HepG2 (cell line): Measurements from ENCODE around the gene PCGF2. TPM values are rescaled to one million over a fixed set of nuclear protein-coding genes. Genes with fewer than 3 reads are reported as not detected.

Source experiments
- ARID2 ChIP-seq: sonication (generic); formaldehyde crosslinking; IDR thresholded peaks from 2 replicates; pipeline ENCODE4 v1.8.1; 2022; ENCODE audit warnings: mild to moderate bottlenecking, missing genetic modification reagents, borderline replicate concordance
- HNF4G ChIP-seq, 2 experiments: sonication (generic) in 1 of 2; formaldehyde crosslinking in 1 of 2; IDR thresholded peaks; 2 replicates each; pipeline versions ENCODE4 v1.4.0 to v1.6.1; 2011 to 2020; ENCODE audit warnings: borderline replicate concordance in 2 of 2, low read depth in 2 of 2, mild to moderate bottlenecking in 2 of 2, low read length in 1 of 2, missing genetic modification reagents in 1 of 2, moderate library complexity in 1 of 2
- KDM6A ChIP-seq: IDR thresholded peaks from 2 replicates; pipeline ENCODE4 v1.6.1; 2016; ENCODE audit warnings: low read depth
- KLF13 ChIP-seq: sonication (generic); formaldehyde crosslinking; IDR thresholded peaks from 2 replicates; pipeline ENCODE4 v1.4.0; 2020; ENCODE audit warnings: mild to moderate bottlenecking, missing genetic modification reagents
- MAFG ChIP-seq: sonication (generic); formaldehyde crosslinking; IDR thresholded peaks from 2 replicates; pipeline ENCODE4 v1.5.1; 2020; ENCODE audit warnings: mild to moderate bottlenecking, missing genetic modification reagents
- MTA1 ChIP-seq: sonication (generic); formaldehyde crosslinking; IDR thresholded peaks from 2 replicates; pipeline ENCODE4 v1.4.0; 2020; ENCODE audit warnings: missing genetic modification reagents, mild to moderate bottlenecking, borderline replicate concordance
- SP1 ChIP-seq, 2 experiments: fragments of 450-650 bp in 1 of 2; sonication (generic) in 1 of 2; formaldehyde crosslinking in 1 of 2; IDR thresholded peaks; 2 replicates each; pipeline versions ENCODE4 v1.4.0 to v1.6.1; 2016 to 2020; ENCODE audit warnings: missing genetic modification reagents in 1 of 2
- ZBTB1 ChIP-seq: sonication (generic); formaldehyde crosslinking; IDR thresholded peaks from 2 replicates; pipeline ENCODE4 v1.4.0; 2020; ENCODE audit warnings: missing genetic modification reagents, borderline replicate concordance
- ZBTB21 ChIP-seq: sonication (generic); formaldehyde crosslinking; IDR thresholded peaks from 2 replicates; pipeline ENCODE4 v1.4.0; 2020; ENCODE audit warnings: missing genetic modification reagents
- ZFP36L2 ChIP-seq: sonication (generic); formaldehyde crosslinking; IDR thresholded peaks from 2 replicates; pipeline ENCODE4 v1.4.0; 2020; ENCODE audit warnings: missing genetic modification reagents
- ZNF264 ChIP-seq: sonication (generic); formaldehyde crosslinking; IDR thresholded peaks from 2 replicates; pipeline ENCODE4 v1.4.0; 2020; ENCODE audit warnings: missing genetic modification reagents
- ZNF33A ChIP-seq: sonication (generic); formaldehyde crosslinking; IDR thresholded peaks from 2 replicates; pipeline ENCODE4 v1.5.1; 2020; ENCODE audit warnings: missing genetic modification reagents, mild to moderate bottlenecking, moderate library complexity, borderline replicate concordance
- ZSCAN31 ChIP-seq: sonication (generic); formaldehyde crosslinking; IDR thresholded peaks from 2 replicates; pipeline ENCODE4 v1.5.0; 2020; ENCODE audit warnings: low read depth, mild to moderate bottlenecking, missing genetic modification reagents
- polyA plus RNA-seq, 8 experiments: library from polyadenylated mRNA; depleted of rRNA in 3 of 8; stranded (reverse) in 7 of 8; unstranded in 1 of 8; fragments of >200 nt; fragmentation: Illumina TruSeq in 4 of 8; extraction: Trizol in 4 of 8; gene quantifications; 2 replicates each; pipeline versions ENCODE4 v1.2.1 to v1.2.3, GENCODE V29; 2011 to 2016; ENCODE audit warnings: low read depth in 4 of 8, missing spikeins in 1 of 8, mixed read lengths in 1 of 8; ENCODE audit not compliant: insufficient read depth in 1 of 8
- total RNA-seq, 5 experiments: library from RNA; depleted of rRNA; stranded (reverse); fragments of >200 nt; fragmentation: Illumina TruSeq; extraction: Trizol; gene quantifications; 2 replicates each; pipeline ENCODE4 v1.2.3, GENCODE V29; 2016; ENCODE audit warnings: low read depth in 1 of 5
- TF ChIP-seq, protein P1 (sequence below): sonication (generic); formaldehyde crosslinking; IDR thresholded peaks from 2 replicates; pipeline ENCODE4 v1.8.0; 2022; ENCODE audit warnings: mild to moderate bottlenecking, missing genetic modification reagents, moderate library complexity
- TF ChIP-seq, protein P2 (sequence below): sonication (generic); formaldehyde crosslinking; IDR thresholded peaks from 2 replicates; pipeline ENCODE4 v1.5.0; 2020; ENCODE audit warnings: missing genetic modification reagents, mild to moderate bottlenecking, borderline replicate concordance
- TF ChIP-seq, protein P3 (sequence below): sonication (generic); formaldehyde crosslinking; IDR thresholded peaks from 2 replicates; pipeline ENCODE4 v1.8.1; 2023; ENCODE audit warnings: mild to moderate bottlenecking, missing genetic modification reagents
- TF ChIP-seq, protein P4 (sequence below): sonication (generic); formaldehyde crosslinking; IDR thresholded peaks from 2 replicates; pipeline ENCODE4 v1.8.0; 2022; ENCODE audit warnings: mild to moderate bottlenecking, missing genetic modification reagents, moderate library complexity
- TF ChIP-seq, protein P5 (sequence below): sonication (generic); formaldehyde crosslinking; IDR thresholded peaks from 2 replicates; pipeline ENCODE4 v1.4.0; 2020; ENCODE audit warnings: missing genetic modification reagents
- TF ChIP-seq, protein P6 (sequence below): IDR thresholded peaks from 2 replicates; pipeline ENCODE4 v1.6.1; 2016; ENCODE audit warnings: missing compliant biosample characterization, missing genetic modification reagents, borderline replicate concordance
- TF ChIP-seq, protein P7 (sequence below): sonication (generic); formaldehyde crosslinking; IDR thresholded peaks from 2 replicates; pipeline ENCODE4 v1.4.0; 2020; ENCODE audit warnings: mild to moderate bottlenecking, missing genetic modification reagents, borderline replicate concordance

Gene PCGF2
- total and polyA plus RNA-seq, 2 of the 13 experiments (the other 11 are each of a cell fraction or from before 2014, with no cell fraction given): 11.6 to 29.4 TPM

DNA sequence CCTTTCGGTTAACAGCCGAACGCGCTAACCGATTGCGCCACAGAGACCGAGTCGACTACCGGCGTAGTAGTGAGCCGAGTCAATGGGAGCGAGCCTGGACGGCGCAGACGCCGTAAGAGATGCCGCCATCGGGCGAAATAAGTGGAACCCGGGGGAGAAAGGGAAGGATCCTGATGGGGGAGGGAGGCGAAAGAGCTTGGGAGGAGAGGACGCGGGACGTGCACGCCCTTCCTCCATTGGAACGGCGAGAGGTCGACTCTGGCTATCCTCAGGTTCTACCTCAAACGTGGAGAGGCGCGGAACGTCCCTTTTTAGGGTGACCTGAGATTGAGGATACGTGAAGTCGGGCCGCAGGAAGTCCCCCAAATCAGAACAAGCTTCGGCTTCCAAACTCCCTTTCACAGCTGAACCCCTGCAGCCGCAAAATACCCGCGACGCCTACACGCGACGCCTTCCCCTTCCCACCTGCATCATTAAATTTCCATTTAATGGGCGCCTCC lies 3.7 kb upstream of the PCGF2 start (continued):
- no peak for TF ChIP-seq SP1 (IDR thresholded peaks at IDR 0.05)
- no peak for TF ChIP-seq SP1 (CRISPR knock-in tag; IDR thresholded peaks at IDR 0.05)
- no peak for TF ChIP-seq ZNF33A (CRISPR knock-in tag)
- no peak for TF ChIP-seq ARID2 (CRISPR knock-in tag)
- TF ChIP-seq ZBTB1: no peak
- no peak for TF ChIP-seq ZNF264 (CRISPR knock-in tag)
- no peak for TF ChIP-seq HNF4G (IDR thresholded peaks at IDR 0.05; ENCODE audit: borderline replicate concordance, low read depth, low read length)
- TF ChIP-seq HNF4G (CRISPR knock-in tag; IDR thresholded peaks at IDR 0.05; ENCODE audit: borderline replicate concordance, low read depth): 0 out of 2 replicates have a peak, but pooled peaks have one; percentile 40
- TF ChIP-seq, protein P1, sequence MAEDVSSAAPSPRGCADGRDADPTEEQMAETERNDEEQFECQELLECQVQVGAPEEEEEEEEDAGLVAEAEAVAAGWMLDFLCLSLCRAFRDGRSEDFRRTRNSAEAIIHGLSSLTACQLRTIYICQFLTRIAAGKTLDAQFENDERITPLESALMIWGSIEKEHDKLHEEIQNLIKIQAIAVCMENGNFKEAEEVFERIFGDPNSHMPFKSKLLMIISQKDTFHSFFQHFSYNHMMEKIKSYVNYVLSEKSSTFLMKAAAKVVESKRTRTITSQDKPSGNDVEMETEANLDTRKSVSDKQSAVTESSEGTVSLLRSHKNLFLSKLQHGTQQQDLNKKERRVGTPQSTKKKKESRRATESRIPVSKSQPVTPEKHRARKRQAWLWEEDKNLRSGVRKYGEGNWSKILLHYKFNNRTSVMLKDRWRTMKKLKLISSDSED (CRISPR knock-in tag): no peak
- no peak for TF ChIP-seq MAFG (CRISPR knock-in tag)
- TF ChIP-seq, protein P2, sequence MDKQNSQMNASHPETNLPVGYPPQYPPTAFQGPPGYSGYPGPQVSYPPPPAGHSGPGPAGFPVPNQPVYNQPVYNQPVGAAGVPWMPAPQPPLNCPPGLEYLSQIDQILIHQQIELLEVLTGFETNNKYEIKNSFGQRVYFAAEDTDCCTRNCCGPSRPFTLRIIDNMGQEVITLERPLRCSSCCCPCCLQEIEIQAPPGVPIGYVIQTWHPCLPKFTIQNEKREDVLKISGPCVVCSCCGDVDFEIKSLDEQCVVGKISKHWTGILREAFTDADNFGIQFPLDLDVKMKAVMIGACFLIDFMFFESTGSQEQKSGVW (CRISPR knock-in tag): no peak
- TF ChIP-seq, protein P3, sequence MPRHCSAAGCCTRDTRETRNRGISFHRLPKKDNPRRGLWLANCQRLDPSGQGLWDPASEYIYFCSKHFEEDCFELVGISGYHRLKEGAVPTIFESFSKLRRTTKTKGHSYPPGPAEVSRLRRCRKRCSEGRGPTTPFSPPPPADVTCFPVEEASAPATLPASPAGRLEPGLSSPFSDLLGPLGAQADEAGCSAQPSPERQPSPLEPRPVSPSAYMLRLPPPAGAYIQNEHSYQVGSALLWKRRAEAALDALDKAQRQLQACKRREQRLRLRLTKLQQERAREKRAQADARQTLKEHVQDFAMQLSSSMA: 0 out of 2 replicates have a peak, but pooled peaks have one; percentile 49
- TF ChIP-seq ZFP36L2: no peak
- TF ChIP-seq, protein P4, sequence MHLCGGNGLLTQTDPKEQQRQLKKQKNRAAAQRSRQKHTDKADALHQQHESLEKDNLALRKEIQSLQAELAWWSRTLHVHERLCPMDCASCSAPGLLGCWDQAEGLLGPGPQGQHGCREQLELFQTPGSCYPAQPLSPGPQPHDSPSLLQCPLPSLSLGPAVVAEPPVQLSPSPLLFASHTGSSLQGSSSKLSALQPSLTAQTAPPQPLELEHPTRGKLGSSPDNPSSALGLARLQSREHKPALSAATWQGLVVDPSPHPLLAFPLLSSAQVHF (CRISPR knock-in tag): 0 out of 2 replicates have a peak, but pooled peaks have one; percentile 54
- no peak for TF ChIP-seq ZSCAN31 (CRISPR knock-in tag)
- no peak for TF ChIP-seq ZBTB21 (CRISPR knock-in tag)
- TF ChIP-seq, protein P5, sequence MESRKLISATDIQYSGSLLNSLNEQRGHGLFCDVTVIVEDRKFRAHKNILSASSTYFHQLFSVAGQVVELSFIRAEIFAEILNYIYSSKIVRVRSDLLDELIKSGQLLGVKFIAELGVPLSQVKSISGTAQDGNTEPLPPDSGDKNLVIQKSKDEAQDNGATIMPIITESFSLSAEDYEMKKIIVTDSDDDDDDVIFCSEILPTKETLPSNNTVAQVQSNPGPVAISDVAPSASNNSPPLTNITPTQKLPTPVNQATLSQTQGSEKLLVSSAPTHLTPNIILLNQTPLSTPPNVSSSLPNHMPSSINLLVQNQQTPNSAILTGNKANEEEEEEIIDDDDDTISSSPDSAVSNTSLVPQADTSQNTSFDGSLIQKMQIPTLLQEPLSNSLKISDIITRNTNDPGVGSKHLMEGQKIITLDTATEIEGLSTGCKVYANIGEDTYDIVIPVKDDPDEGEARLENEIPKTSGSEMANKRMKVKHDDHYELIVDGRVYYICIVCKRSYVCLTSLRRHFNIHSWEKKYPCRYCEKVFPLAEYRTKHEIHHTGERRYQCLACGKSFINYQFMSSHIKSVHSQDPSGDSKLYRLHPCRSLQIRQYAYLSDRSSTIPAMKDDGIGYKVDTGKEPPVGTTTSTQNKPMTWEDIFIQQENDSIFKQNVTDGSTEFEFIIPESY (CRISPR knock-in tag): peak; percentile 12; the same call in 1 of the 2 replicates
- TF ChIP-seq, protein P6, sequence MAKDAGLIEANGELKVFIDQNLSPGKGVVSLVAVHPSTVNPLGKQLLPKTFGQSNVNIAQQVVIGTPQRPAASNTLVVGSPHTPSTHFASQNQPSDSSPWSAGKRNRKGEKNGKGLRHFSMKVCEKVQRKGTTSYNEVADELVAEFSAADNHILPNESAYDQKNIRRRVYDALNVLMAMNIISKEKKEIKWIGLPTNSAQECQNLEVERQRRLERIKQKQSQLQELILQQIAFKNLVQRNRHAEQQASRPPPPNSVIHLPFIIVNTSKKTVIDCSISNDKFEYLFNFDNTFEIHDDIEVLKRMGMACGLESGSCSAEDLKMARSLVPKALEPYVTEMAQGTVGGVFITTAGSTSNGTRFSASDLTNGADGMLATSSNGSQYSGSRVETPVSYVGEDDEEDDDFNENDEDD: peak; percentile 59; the same call in 1 of the 2 replicates
- peak; percentile 53; the same call in 1 of the 2 replicates for TF ChIP-seq MTA1 (CRISPR knock-in tag)
- TF ChIP-seq, protein P7, sequence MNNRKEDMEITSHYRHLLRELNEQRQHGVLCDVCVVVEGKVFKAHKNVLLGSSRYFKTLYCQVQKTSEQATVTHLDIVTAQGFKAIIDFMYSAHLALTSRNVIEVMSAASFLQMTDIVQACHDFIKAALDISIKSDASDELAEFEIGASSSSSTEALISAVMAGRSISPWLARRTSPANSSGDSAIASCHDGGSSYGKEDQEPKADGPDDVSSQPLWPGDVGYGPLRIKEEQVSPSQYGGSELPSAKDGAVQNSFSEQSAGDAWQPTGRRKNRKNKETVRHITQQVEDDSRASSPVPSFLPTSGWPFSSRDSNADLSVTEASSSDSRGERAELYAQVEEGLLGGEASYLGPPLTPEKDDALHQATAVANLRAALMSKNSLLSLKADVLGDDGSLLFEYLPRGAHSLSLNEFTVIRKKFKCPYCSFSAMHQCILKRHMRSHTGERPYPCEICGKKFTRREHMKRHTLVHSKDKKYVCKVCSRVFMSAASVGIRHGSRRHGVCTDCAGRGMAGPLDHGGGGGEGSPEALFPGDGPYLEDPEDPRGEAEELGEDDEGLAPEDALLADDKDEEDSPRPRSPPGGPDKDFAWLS (CRISPR knock-in tag): no peak
- no peak for TF ChIP-seq KLF13
- TF ChIP-seq KDM6A (CRISPR knock-in tag): no peak
